GM23248 (cell line): Measurements from ENCODE around the gene MYH7B.

Experiments
- EZH2 ChIP-seq: fragments of 200-600 bp; sonication (generic); IDR thresholded peaks from 2 replicates; pipeline ENCODE4 v1.6.1; 2018; ENCODE audit warnings: antibody characterized with exemption, mild to moderate bottlenecking; ENCODE audit not compliant: insufficient read depth, poor library complexity, severe bottlenecking
- EZH2phosphoT487 ChIP-seq: fragments of 200-600 bp; sonication (generic); IDR thresholded peaks from 2 replicates; pipeline ENCODE4 v1.6.1; 2018; ENCODE audit warnings: antibody characterized with exemption, moderate library complexity, mild to moderate bottlenecking, low read depth; ENCODE audit not compliant: insufficient read depth

DNA sequence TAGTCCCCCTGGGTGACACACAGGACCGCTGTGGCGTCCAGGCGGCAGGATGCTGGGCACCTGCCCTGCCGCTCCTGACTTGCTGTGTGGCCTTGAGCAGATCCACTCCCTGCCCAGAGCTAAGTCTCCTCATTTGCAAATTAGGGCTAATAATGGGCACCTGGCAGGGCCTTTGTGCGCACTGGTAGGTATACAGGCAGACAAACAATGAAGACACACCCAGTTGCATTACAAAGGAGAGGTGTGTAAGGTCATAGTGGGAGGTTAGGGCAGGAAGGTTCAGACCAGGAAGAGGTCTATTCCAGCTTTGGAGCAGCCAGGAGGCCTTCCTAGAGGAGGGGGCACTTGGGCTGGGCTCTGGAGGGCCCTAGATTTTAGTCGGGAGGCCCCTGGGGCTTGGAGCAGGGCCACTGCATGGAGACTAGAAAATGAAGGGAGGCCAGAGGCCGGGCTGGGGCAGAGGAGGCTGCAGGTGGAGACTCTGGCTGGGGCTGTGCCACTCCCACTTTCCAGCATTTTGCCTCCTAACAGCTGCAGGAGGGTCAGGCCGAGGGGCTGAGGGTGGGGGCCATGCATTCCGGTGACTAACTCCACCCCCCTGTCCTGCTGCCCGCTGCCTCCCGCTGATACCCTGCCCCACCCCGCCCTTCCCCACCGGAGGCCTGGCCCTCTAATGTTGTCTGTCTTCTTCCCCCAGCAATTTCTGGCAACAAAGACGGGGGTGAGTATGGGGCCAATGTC is 28.5 kb downstream of the MYH7B start:
- no peak for TF ChIP-seq EZH2phosphoT487
- TF ChIP-seq EZH2, result no peak
